BJ (cell line): ENCODE measurements around the gene SLC1A3. TPM values are rescaled to one million over a fixed set of nuclear protein-coding genes. Genes with fewer than 3 reads are reported as not detected.
A peak's percentile ranks its signal among the peaks of the same experiment; 100 is the strongest.

Experiments used
- CTCF ChIA-PET: fragments of 350-600 bp; formaldehyde crosslinking; extraction: SDS; loops from one replicate; lab custom pipeline; 2021; ENCODE audit warnings: antibody characterized with exemption, inconsistent platforms; lab: Yijun Ruan, JAX
- POLR2A ChIA-PET: fragments of 300-600 bp; sonication (Branson Sonifier 250); formaldehyde crosslinking; extraction: SDS; loops from one replicate; lab custom pipeline; 2021; ENCODE audit warnings: antibody characterized with exemption; lab: Charles Lee
- DNase-seq: peaks from one replicate; pipeline ENCODE4 v3.0.0-alpha.2; 2011; ENCODE audit warnings: low read depth
- H3K27me3 ChIP-seq: 2 replicates; pipeline ENCODE4 v1.6.0; 2011; ENCODE audit warnings: low read length; ENCODE audit not compliant: control insufficient read depth, insufficient read depth
- H3K36me3 ChIP-seq: 2 replicates; pipeline ENCODE4 v1.5.1; 2011; ENCODE audit warnings: low read length; ENCODE audit not compliant: control insufficient read depth, insufficient read depth
- H3K4me3 ChIP-seq: 2 replicates; pipeline ENCODE4 v1.5.1; 2011; ENCODE audit warnings: low read depth, mild to moderate bottlenecking, control low read depth, low read length
- CTCF ChIP-seq: IDR thresholded peaks from 2 replicates; pipeline ENCODE4 v1.5.1; 2011; ENCODE audit warnings: low read depth, mild to moderate bottlenecking, control low read depth, inconsistent platforms, low read length, moderate library complexity; ENCODE audit not compliant: insufficient read depth
- polyA plus RNA-seq: library from polyadenylated mRNA; depleted of rRNA; stranded (reverse); fragments of >200 nt; gene quantifications from 2 replicates; pipeline ENCODE4 v1.2.3, GENCODE V29; 2011

SLC1A3 gene
- polyA plus RNA-seq, 1 experiment: 0.54 TPM

- Histone ChIP-seq H3K4me3 (peak overlapping the region; percentile 49), H3K36me3 (no peaks in the 10 kb centered on the region), H3K27me3 (peaks cover 2% of the 10 kb centered on the region)
- no peak for TF ChIP-seq CTCF
- peak; percentile 25 for DNase-seq
- POLR2A ChIA-PET: no interaction called here
- CTCF ChIA-PET: interaction anchor here (0.5 to 1.5 kb wide), 4 partner anchors 26 to 430 kb away, joined by 3 to 5 read pairs (median 4); no protein-coding TSS in a partner anchor
Measured at GRCh38 chr5:36607114-36607571, 737 bp downstream of the SLC1A3 start.

- H3K27me3 ChIP-seq: peaks cover 2% of the 10 kb centered on the region
- no peaks in the 10 kb centered on the region for H3K36me3 ChIP-seq
- POLR2A ChIA-PET: no interaction called here
- no peak for TF ChIP-seq CTCF
- no peak overlapping the region; the same call in 1 of the 2 replicates for H3K4me3 ChIP-seq
- CTCF ChIA-PET: interaction anchor here (0.5 to 1.5 kb wide), 4 partner anchors 80 to 431 kb away, joined by 3 to 5 read pairs (median 4); no protein-coding TSS in a partner anchor
- no peak for DNase-seq
Measured at GRCh38 chr5:36607838-36608783, 1.7 kb downstream of the SLC1A3 start.

GRCh38 chr5:36610621-36611020 lies 4.2 kb downstream of the SLC1A3 start:
- no peak for DNase-seq
- TF ChIP-seq CTCF: no peak
- H3K4me3 ChIP-seq: no peak overlapping the region
- ChIA-PET POLR2A (no interaction called here), CTCF (interaction anchor here (0.6 kb wide), 1 partner anchor 13 kb away, joined by 4 read pairs; no protein-coding TSS in a partner anchor)
- H3K36me3 ChIP-seq: no peaks in the 10 kb centered on the region
- H3K27me3 ChIP-seq: peaks cover 2% of the 10 kb centered on the region

GRCh38 chr5:36611520-36612274 lies 5.3 kb downstream of the SLC1A3 start:
- CTCF ChIA-PET: interaction anchor here (0.8 to 1.1 kb wide), 2 partner anchors 9 to 81 kb away, joined by 3 read pairs; no protein-coding TSS in a partner anchor

More at GRCh38 chr5:36611520-36612274, 5.3 kb downstream of the SLC1A3 start:
- Histone ChIP-seq H3K4me3 (no peak overlapping the region), H3K27me3 (no peaks in the 10 kb centered on the region; the same call in 1 of the 2 replicates), H3K36me3 (no peaks in the 10 kb centered on the region)
- no peak for DNase-seq
- POLR2A ChIA-PET: no interaction called here
- TF ChIP-seq CTCF: no peak
